Epithelial cell of prostate (primary cell): ENCODE results near the gene PIK3R4.

ENCODE experiments used
- DNase-seq: peaks from one replicate; pipeline ENCODE4 v3.0.0-alpha.2; 2011; ENCODE audit warnings: low read depth, low spot score
- H3K27ac ChIP-seq: fragments of 450-650 bp; 2 replicates; pipeline ENCODE4 v1.5.1; 2017; ENCODE audit warnings: mild to moderate bottlenecking

PIK3R4 gene

GRCh38 chr3:130699765-130700164, 46.9 kb downstream of the PIK3R4 start:
- H3K27ac ChIP-seq, result no peak overlapping the region
- DNase-seq, result no peak

- no peak for DNase-seq
- no peak overlapping the region for H3K27ac ChIP-seq
These were observed 53.3 kb downstream of the PIK3R4 start for GRCh38 chr3:130693314-130693713.

GRCh38 chr3:130692455-130692854, 54.2 kb downstream of the PIK3R4 start:
- no peak overlapping the region for H3K27ac ChIP-seq
- DNase-seq, result peak; percentile 58

- no peak overlapping the region for H3K27ac ChIP-seq
- DNase-seq, result no peak
These were observed 57.7 kb downstream of the PIK3R4 start for GRCh38 chr3:130688697-130689470.

GRCh38 chr3:130688015-130688688, 58.5 kb downstream of the PIK3R4 start:
- H3K27ac ChIP-seq, result no peak overlapping the region
- no peak for DNase-seq

GRCh38 chr3:130687327-130687726, 59.3 kb downstream of the PIK3R4 start:
- DNase-seq, result no peak
- no peak overlapping the region for H3K27ac ChIP-seq

GRCh38 chr3:130686833-130687232, 59.8 kb downstream of the PIK3R4 start:
- no peak for DNase-seq
- H3K27ac ChIP-seq, result no peak overlapping the region

- DNase-seq, result no peak
- H3K27ac ChIP-seq, result no peak overlapping the region
These were observed 64.5 kb downstream of the PIK3R4 start for GRCh38 chr3:130682131-130682530.

GRCh38 chr3:130679218-130679617, 67.4 kb downstream of the PIK3R4 start:
- DNase-seq, result no peak
- H3K27ac ChIP-seq, result no peak overlapping the region

- DNase-seq, result no peak
- H3K27ac ChIP-seq, result no peak overlapping the region
These were observed 69.3 kb downstream of the PIK3R4 start for GRCh38 chr3:130677343-130677742.

GRCh38 chr3:130671545-130672312, 74.9 kb downstream of the PIK3R4 start:
- H3K27ac ChIP-seq, result no peak overlapping the region
- peak; percentile 12 for DNase-seq

GRCh38 chr3:130669740-130670139, 76.9 kb downstream of the PIK3R4 start:
- H3K27ac ChIP-seq, result no peak overlapping the region
- DNase-seq, result no peak

- DNase-seq, result no peak
- no peak overlapping the region for H3K27ac ChIP-seq
These were observed 83.5 kb downstream of the PIK3R4 start for GRCh38 chr3:130663092-130663491.

- no peak for DNase-seq
These were observed 84.1 kb downstream of the PIK3R4 start for GRCh38 chr3:130662501-130662996.

GRCh38 chr3:130661140-130661891, 85.3 kb downstream of the PIK3R4 start:
- DNase-seq, result no peak
- H3K27ac ChIP-seq, result no peak overlapping the region

More at GRCh38 chr3:130662501-130662996, 84.1 kb downstream of the PIK3R4 start:
- no peak overlapping the region for H3K27ac ChIP-seq

- no peak for DNase-seq
- H3K27ac ChIP-seq, result no peak overlapping the region
These were observed 86.7 kb downstream of the PIK3R4 start for GRCh38 chr3:130659911-130660310.

- H3K27ac ChIP-seq, result no peak overlapping the region
- DNase-seq, result no peak
These were observed 88.0 kb downstream of the PIK3R4 start for GRCh38 chr3:130658678-130659077.

- no peak overlapping the region for H3K27ac ChIP-seq
- no peak for DNase-seq
These were observed 90.0 kb downstream of the PIK3R4 start for GRCh38 chr3:130656627-130657026.

- no peak overlapping the region for H3K27ac ChIP-seq
- DNase-seq, result no peak
These were observed 91.7 kb downstream of the PIK3R4 start for GRCh38 chr3:130654921-130655320.

- no peak for DNase-seq
- no peak overlapping the region for H3K27ac ChIP-seq
These were observed 92.5 kb downstream of the PIK3R4 start for GRCh38 chr3:130654091-130654490.
